Measurements from ENCODE around the gene ANKK1.

- TF ChIP-seq, protein P1, sequence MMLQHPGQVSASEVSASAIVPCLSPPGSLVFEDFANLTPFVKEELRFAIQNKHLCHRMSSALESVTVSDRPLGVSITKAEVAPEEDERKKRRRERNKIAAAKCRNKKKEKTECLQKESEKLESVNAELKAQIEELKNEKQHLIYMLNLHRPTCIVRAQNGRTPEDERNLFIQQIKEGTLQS (IDR thresholded peaks at IDR 0.05; ENCODE audit: borderline replicate concordance, extremely low read depth, low read depth, low read length): no peak
- TF ChIP-seq POLR2AphosphoS5 (IDR thresholded peaks at IDR 0.05; ENCODE audit: low read length) (no peak), GABPA (IDR thresholded peaks at IDR 0.05; ENCODE audit: low read depth) (no peak), FOXK2 (IDR thresholded peaks at IDR 0.05) (no peak), ZNF24 (IDR thresholded peaks at IDR 0.05) (no peak), TAF1 (IDR thresholded peaks at IDR 0.05; ENCODE audit: borderline replicate concordance, low read depth, low read length) (no peak)
Observed at GRCh38 chr11:113345978-113346377, 41.6 kb upstream of the ANKK1 start.

All from GM12878 (cell line).